Naive thymus-derived CD4-positive, alpha-beta T cell (primary cell): ENCODE results near the gene MYO7A. TPM values are rescaled to one million over a fixed set of nuclear protein-coding genes. Genes with fewer than 3 reads are reported as not detected.
A peak's percentile ranks its signal among the peaks of the same experiment; 100 is the strongest.

ENCODE experiments used
- ATAC-seq: fragments of 150-1000 bp; cut with Tn5 transposase; 2 replicates; pipeline ENCODE4 v1.10.0; 2021; ENCODE audit warnings: mild to moderate bottlenecking, moderate library complexity
- CTCF ChIA-PET: fragments of 350-600 bp; sonication (Branson Sonifier 250); formaldehyde crosslinking; loops from one replicate; lab custom pipeline; 2021; ENCODE audit warnings: antibody characterized with exemption; lab: Charles Lee
- POLR2A ChIA-PET: fragments of 350-600 bp; sonication (Branson Sonifier 250); formaldehyde crosslinking; loops from one replicate; lab custom pipeline; 2021; ENCODE audit warnings: antibody characterized with exemption, inconsistent platforms; lab: Charles Lee
- DNase-seq, 9 donors: peaks; one replicate each; pipeline versions ENCODE4 v3.0.0 to v3.0.0-alpha.2; 2020 to 2022; ENCODE audit warnings: mixed read lengths in 1 of 9
- H3K27ac ChIP-seq: one replicate; pipeline ENCODE4 v1.7.0; 2013; ENCODE audit warnings: mild to moderate bottlenecking, low read depth, low read length, moderate library complexity
- H3K27me3 ChIP-seq, 2 donors: one replicate each; pipeline ENCODE4 v1.7.0; 2013; ENCODE audit warnings: low read length in 2 of 2, mild to moderate bottlenecking in 2 of 2, moderate library complexity in 2 of 2; ENCODE audit not compliant: control insufficient read depth in 2 of 2, insufficient read depth in 2 of 2
- H3K36me3 ChIP-seq, 3 experiments: 1 replicate in 2 of 3; 2 replicates in 1 of 3; pipeline ENCODE4 v1.7.0; 2013; ENCODE audit warnings: low read length in 3 of 3, mild to moderate bottlenecking in 3 of 3, moderate library complexity in 1 of 3; ENCODE audit not compliant: insufficient read depth in 3 of 3, control insufficient read depth in 2 of 3
- H3K4me1 ChIP-seq, 2 donors: one replicate each; pipeline ENCODE4 v1.7.0; 2013; ENCODE audit warnings: low read length in 2 of 2, mild to moderate bottlenecking in 2 of 2, moderate library complexity in 1 of 2; ENCODE audit not compliant: control insufficient read depth in 2 of 2, insufficient read depth in 2 of 2
- H3K4me3 ChIP-seq: 2 replicates; pipeline ENCODE4 v1.7.0; 2013; ENCODE audit warnings: mild to moderate bottlenecking, low read length
- H3K9me3 ChIP-seq, 3 experiments: 1 replicate in 2 of 3; 2 replicates in 1 of 3; pipeline ENCODE4 v1.7.0; 2013; ENCODE audit warnings: low read length in 3 of 3; ENCODE audit not compliant: control insufficient read depth in 2 of 3
- H3K27ac Mint-ChIP-seq, 9 donors: one replicate each; pipeline ENCODE4 v1.8.0; 2020 to 2022; ENCODE audit warnings: mixed read lengths in 9 of 9, mild to moderate bottlenecking in 8 of 9, moderate library complexity in 5 of 9, inconsistent platforms in 2 of 9
- H3K27me3 Mint-ChIP-seq, 5 donors: one replicate each; pipeline ENCODE4 v1.8.0; 2021 to 2022; ENCODE audit warnings: mixed read lengths in 5 of 5, mild to moderate bottlenecking in 1 of 5
- H3K36me3 Mint-ChIP-seq, 5 donors: one replicate each; pipeline ENCODE4 v1.8.0; 2020 to 2022; ENCODE audit warnings: mixed read lengths in 5 of 5, mild to moderate bottlenecking in 3 of 5, inconsistent platforms in 1 of 5
- H3K4me1 Mint-ChIP-seq, 7 donors: one replicate each; pipeline ENCODE4 v1.8.0; 2020 to 2022; ENCODE audit warnings: mixed read lengths in 7 of 7, mild to moderate bottlenecking in 3 of 7, inconsistent platforms in 1 of 7
- H3K4me3 Mint-ChIP-seq, 10 donors: one replicate each; pipeline ENCODE4 v1.8.0; 2020 to 2022; ENCODE audit warnings: mild to moderate bottlenecking in 10 of 10, mixed read lengths in 10 of 10, moderate library complexity in 6 of 10, inconsistent platforms in 2 of 10
- H3K9me3 Mint-ChIP-seq, 11 donors: one replicate each; pipeline ENCODE4 v1.8.0; 2020 to 2022; ENCODE audit warnings: mixed read lengths in 11 of 11, mild to moderate bottlenecking in 4 of 11, inconsistent platforms in 1 of 11, moderate library complexity in 1 of 11
- intact Hi-C, 2 donors: fragments of 100-400 bp; cut with micrococcal nuclease; formaldehyde crosslinking; loops; one replicate each; pipeline ENCODE4 v1.15.1; 2023
- polyA plus RNA-seq, 2 donors: library from polyadenylated mRNA; unstranded; fragments of 300-500 nt; fragmentation: Illumina TruSeq; gene quantifications; one replicate each; pipeline ENCODE4 v1.2.3, GENCODE V29; 2021
- total RNA-seq, 6 experiments: library from RNA in 5 of 6; stranded (reverse) in 5 of 6; gene quantifications; 1 replicate in 5 of 6; 2 replicates in 1 of 6; pipeline ENCODE4 v1.2.3 and lab custom pipeline; 2021 to 2026

The MYO7A gene
- total and polyA plus RNA-seq, 7 experiments from 2014 or later, result 0.07 to 2.5 (median 0.27) TPM; not detected in 2

DNA sequence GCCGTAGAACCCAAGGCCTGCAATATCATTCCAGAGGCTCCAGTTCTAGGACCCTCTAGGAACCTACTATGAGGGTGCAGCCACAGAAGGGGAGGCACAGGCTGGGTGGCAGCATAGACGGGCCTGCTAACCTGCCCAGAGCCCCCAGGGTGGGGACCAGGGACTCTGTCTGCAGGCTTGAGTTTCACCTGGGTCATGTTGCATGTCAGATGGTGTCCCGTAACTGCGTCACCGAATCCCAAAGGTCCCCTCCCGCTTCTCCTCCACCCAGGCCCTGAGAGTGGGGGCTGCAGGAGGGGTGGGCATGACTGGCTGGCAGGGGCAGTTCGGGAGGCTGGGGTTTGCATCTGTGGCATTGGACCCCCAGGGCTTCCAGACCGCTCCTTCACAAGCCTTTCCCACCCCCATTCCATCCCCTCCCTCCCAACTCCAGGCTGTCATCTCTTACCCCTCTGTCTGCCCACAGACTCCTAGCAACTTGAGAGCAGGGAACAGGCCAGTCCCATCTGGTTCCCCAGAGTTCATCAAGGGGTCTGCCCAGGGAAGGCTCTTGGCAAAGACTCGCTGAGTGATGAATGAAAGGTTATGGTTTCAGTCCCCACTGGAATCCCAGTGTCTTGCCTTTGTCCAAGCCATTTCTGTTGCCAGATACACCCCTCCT, 16.3 kb downstream of the MYO7A start:
- Mint-ChIP-seq H3K9me3 (no peaks in the 10 kb centered on the region), H3K27ac (no peak overlapping the region), H3K4me1 (peaks cover 4 to 33% (median 12%) of the 10 kb centered on the region in 7 donors), H3K27me3 (peaks cover 5 to 27% (median 9%) of the 10 kb centered on the region in 5 donors), H3K36me3 (no peaks in the 10 kb centered on the region), H3K4me3 (no peak overlapping the region)
- no peak overlapping the region for H3K4me3 ChIP-seq
- DNase-seq (no peak), ATAC-seq (no peak)
- H3K27me3 ChIP-seq, result no peaks in the 10 kb centered on the region
- peaks cover 0 to 10% of the 10 kb centered on the region in 2 donors for H3K4me1 ChIP-seq
- ChIA-PET CTCF (no interaction called here), POLR2A (no interaction called here)
- H3K9me3 ChIP-seq, result no peaks in the 10 kb centered on the region
- no peak overlapping the region for H3K27ac ChIP-seq
- intact Hi-C loops, result no loop called here
- H3K36me3 ChIP-seq, result no peaks in the 10 kb centered on the region

DNA sequence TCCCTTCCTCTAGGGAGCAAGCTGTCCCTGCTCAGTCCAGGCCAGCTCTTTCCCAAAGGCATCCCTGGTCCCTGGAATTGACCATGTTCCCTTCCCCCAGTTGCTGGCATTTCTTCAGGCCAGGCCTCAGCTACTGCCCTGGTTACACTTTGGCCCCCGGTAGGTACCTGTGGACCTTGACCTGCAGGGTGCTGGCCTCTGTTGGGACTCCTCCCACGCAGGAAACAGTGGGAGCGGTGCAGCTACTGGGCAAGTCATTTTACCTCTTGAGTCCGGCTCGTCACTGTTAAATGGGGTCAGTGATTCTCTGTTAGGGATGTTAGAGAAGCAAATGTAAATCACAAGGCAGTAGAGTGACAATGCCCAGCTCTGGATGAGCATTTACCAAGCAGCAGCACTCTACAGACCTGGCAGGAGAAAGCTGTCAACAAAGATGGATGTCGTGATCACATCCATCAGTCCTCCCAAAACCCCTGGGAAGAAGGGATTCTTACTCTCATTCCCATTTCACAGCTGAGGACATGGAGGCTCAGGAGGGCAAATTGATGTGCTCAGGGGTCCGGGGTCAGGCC, 16.9 kb downstream of the MYO7A start:
- peaks cover 4 to 33% (median 12%) of the 10 kb centered on the region in 7 donors for H3K4me1 Mint-ChIP-seq

DNA sequence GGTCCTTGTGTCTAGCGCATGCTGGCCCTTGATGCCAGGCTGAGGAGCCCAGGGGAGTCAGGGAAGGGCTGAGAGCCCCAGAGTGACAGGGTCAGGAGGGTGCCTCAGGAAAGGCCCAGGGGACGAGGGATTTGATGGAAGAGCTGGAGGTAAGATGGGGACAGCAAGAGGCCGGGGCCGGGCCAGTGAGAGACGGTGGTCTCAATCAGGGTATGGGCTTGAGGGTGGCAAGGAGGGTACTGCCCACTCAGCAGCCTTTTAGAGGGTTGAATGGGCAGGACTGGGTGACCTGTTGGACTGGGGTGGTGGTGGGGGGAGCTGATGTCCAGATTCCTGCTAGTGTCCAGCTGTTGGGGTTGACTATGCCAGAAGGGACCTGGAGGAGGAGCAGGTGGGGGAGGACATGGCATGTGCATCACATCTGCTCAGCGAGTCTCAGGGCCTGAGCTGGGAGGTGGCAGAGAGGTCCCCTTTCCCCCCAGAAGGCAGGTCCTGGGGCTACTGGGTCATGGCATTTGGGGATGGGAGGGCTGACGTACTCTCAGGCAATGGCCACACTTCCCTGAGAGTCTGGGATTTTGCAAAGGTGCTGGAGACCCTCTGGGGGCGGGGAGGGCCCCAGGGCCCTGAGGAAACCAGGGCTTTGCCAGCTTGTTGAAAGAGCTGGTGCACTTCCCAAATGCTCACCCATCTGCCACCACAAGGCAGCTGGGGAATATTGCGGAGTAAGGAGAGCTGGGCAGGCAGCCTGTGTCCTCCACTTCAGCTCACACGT, 18.4 kb downstream of the MYO7A start:
- intact Hi-C loops, result no loop called here
- POLR2A ChIA-PET, result no interaction called here

More for the DNA sequence above, 16.9 kb downstream of the MYO7A start:
- H3K27me3 Mint-ChIP-seq, result peaks cover 0 to 22% (median 8%) of the 10 kb centered on the region in 5 donors
- Histone ChIP-seq H3K9me3 (no peaks in the 10 kb centered on the region), H3K4me3 (no peak overlapping the region), H3K4me1 (peaks cover 0 to 10% of the 10 kb centered on the region in 2 donors), H3K36me3 (no peaks in the 10 kb centered on the region), H3K27me3 (no peaks in the 10 kb centered on the region), H3K27ac (no peak overlapping the region)
- no peak overlapping the region for H3K4me3 Mint-ChIP-seq
- DNase-seq (no peak), ATAC-seq (no peak)
- H3K27ac Mint-ChIP-seq, result no peak overlapping the region
- no peaks in the 10 kb centered on the region for H3K36me3 Mint-ChIP-seq
- ChIA-PET POLR2A (no interaction called here), CTCF (no interaction called here)
- intact Hi-C loops, result no loop called here
- H3K9me3 Mint-ChIP-seq, result no peaks in the 10 kb centered on the region

DNA sequence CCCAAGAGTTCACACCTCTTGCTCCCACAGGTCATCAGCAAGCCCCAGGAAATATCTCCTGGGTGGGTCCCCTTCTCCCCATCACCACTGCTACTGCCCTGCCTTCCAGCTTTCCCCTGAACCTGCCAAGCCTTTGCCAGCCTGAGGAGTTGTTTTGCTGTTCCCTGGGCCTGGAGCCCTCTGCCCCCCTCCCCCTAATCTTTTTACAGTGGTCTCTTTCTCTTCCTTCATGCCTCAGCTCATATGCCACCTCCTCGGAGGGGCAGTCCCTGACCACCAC, 18.9 kb downstream of the MYO7A start:
- H3K9me3 Mint-ChIP-seq, result no peaks in the 10 kb centered on the region
- no peaks in the 10 kb centered on the region for H3K9me3 ChIP-seq
- H3K36me3 Mint-ChIP-seq, result no peaks in the 10 kb centered on the region
- POLR2A ChIA-PET, result no interaction called here
- peak overlapping the region in 2 of 9 donors; percentile 59 to 74 for H3K27ac Mint-ChIP-seq
- no peaks in the 10 kb centered on the region for H3K27me3 ChIP-seq
- peaks cover 2 to 19% of the 10 kb centered on the region in 2 donors for H3K4me1 ChIP-seq
- CTCF ChIA-PET, result interaction anchor here (1.2 kb wide), 1 partner anchor 20 kb away, joined by 6 read pairs; the partner anchor contains the start of gene MYO7A
- H3K4me1 Mint-ChIP-seq, result peaks cover 12 to 36% (median 17%) of the 10 kb centered on the region in 7 donors
- H3K36me3 ChIP-seq, result no peaks in the 10 kb centered on the region
- H3K4me3 ChIP-seq, result no peak overlapping the region
- DNase-seq (no peak), ATAC-seq (no peak)
- intact Hi-C loops, result no loop called here
- peaks cover 0 to 21% (median 4%) of the 10 kb centered on the region in 5 donors for H3K27me3 Mint-ChIP-seq
- no peak overlapping the region for H3K27ac ChIP-seq
- H3K4me3 Mint-ChIP-seq, result peak overlapping the region in 3 of 10 donors; percentile 43 to 75 (median 75)

More for the DNA sequence above, 18.4 kb downstream of the MYO7A start:
- no peak overlapping the region for H3K4me3 ChIP-seq
- DNase-seq (no peak), ATAC-seq (no peak)
- H3K27me3 ChIP-seq, result no peaks in the 10 kb centered on the region
- Mint-ChIP-seq H3K27ac (peak overlapping the region in 1 of 9 donors; percentile 59), H3K27me3 (peaks cover 0 to 21% (median 8%) of the 10 kb centered on the region in 5 donors), H3K9me3 (no peaks in the 10 kb centered on the region), H3K4me3 (peak overlapping the region in 2 of 10 donors; percentile 49 to 75), H3K36me3 (no peaks in the 10 kb centered on the region), H3K4me1 (peaks cover 7 to 35% (median 14%) of the 10 kb centered on the region in 7 donors)
- H3K4me1 ChIP-seq, result peaks cover 0 to 14% of the 10 kb centered on the region in 2 donors
- CTCF ChIA-PET, result interaction anchor here (1.2 kb wide), 1 partner anchor 19 kb away, joined by 6 read pairs; the partner anchor contains the start of gene MYO7A
- H3K9me3 ChIP-seq, result no peaks in the 10 kb centered on the region
- H3K27ac ChIP-seq, result no peak overlapping the region
- H3K36me3 ChIP-seq, result no peaks in the 10 kb centered on the region

DNA sequence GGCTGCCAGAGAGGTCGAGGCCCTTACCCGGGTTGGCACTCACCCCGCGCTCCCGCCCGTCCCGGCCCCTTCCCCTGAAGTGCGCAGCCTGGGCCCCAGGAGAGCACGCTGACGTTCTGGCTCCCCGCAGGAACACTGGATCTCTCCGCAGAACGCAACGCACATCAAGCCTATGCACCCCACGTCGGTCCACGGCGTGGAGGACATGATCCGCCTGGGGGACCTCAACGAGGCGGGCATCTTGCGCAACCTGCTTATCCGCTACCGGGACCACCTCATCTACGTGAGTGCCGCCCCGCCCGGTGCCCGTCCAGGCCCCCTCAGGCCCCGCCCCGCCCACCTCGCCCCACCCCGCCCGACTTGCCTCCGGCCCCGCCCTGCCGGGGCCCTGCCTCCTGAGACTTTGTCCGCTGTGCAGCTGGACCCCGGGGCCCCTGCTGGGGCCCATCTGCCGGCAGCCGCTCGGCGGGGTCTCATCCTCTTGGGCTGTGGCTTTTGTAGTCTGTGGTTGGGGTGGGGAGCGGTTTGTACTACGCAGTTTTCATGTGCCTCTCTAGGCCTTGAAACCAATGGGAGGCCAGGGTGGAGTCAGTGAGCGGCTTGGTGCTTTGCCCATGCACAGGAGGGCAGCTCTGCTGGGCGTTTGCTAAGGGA, 19.7 kb downstream of the MYO7A start:
- H3K4me1 ChIP-seq, result peaks cover 9 to 22% of the 10 kb centered on the region in 2 donors
- H3K9me3 ChIP-seq, result no peaks in the 10 kb centered on the region
- no peaks in the 10 kb centered on the region for H3K36me3 ChIP-seq
- ATAC-seq (peak; percentile 68), DNase-seq (peak in 4 of 9 donors; percentile 8 to 12 (median 10))
- CTCF ChIA-PET, result interaction anchor here (1.2 kb wide), 1 partner anchor 20 kb away, joined by 6 read pairs; the partner anchor contains the start of gene MYO7A
- Mint-ChIP-seq H3K27ac (peak overlapping the region in 4 of 9 donors; percentile 7 to 84 (median 57)), H3K4me1 (peaks cover 13 to 37% (median 22%) of the 10 kb centered on the region in 7 donors), H3K4me3 (peak overlapping the region; percentile 48 to 81 (median 75)), H3K36me3 (no peaks in the 10 kb centered on the region), H3K27me3 (peaks cover 0 to 21% (median 4%) of the 10 kb centered on the region in 5 donors), H3K9me3 (no peaks in the 10 kb centered on the region)
- POLR2A ChIA-PET, result no interaction called here
- H3K27ac ChIP-seq, result no peak overlapping the region
- no peaks in the 10 kb centered on the region for H3K27me3 ChIP-seq
- peak overlapping the region; percentile 35 for H3K4me3 ChIP-seq
- intact Hi-C loops, result no loop called here

GRCh38 chr11:77148963-77149715, 21.1 kb downstream of the MYO7A start:
- DNase-seq (no peak), ATAC-seq (no peak)
- peaks cover 13 to 44% (median 26%) of the 10 kb centered on the region in 7 donors for H3K4me1 Mint-ChIP-seq
- Histone ChIP-seq H3K36me3 (no peaks in the 10 kb centered on the region), H3K27me3 (no peaks in the 10 kb centered on the region), H3K27ac (no peak overlapping the region), H3K4me3 (no peak overlapping the region), H3K4me1 (peaks cover 9 to 28% of the 10 kb centered on the region in 2 donors), H3K9me3 (no peaks in the 10 kb centered on the region)
- CTCF ChIA-PET, result no interaction called here
- peak overlapping the region in 1 of 10 donors; percentile 28 for H3K4me3 Mint-ChIP-seq
- intact Hi-C loops, result no loop called here
- H3K27me3 Mint-ChIP-seq, result peaks cover 0 to 18% (median 4%) of the 10 kb centered on the region in 5 donors
- no peaks in the 10 kb centered on the region for H3K9me3 Mint-ChIP-seq
- POLR2A ChIA-PET, result no interaction called here
- no peak overlapping the region for H3K27ac Mint-ChIP-seq
- no peaks in the 10 kb centered on the region for H3K36me3 Mint-ChIP-seq
